K562 (cell line): ENCODE data around the gene CD37. TPM values are rescaled to one million over a fixed set of nuclear protein-coding genes. Genes with fewer than 3 reads are reported as not detected.

ENCODE experiments used
- ATAC-seq: fragments of 200-7000 bp; cut with Tn5 transposase; 3 replicates; pipeline ENCODE4 v1.9.1; 2020; ENCODE audit warnings: moderate library complexity
- BruUV-seq: library from RNA; stranded (reverse); fragments of 400-500 nt; replicated peaks from 2 replicates; lab custom pipeline; 2021; lab: Mats Ljungman, UMichigan
- CTCF ChIA-PET: fragments of 300-600 bp; formaldehyde crosslinking; extraction: SDS; loops from one replicate; lab custom pipeline; 2021; ENCODE audit warnings: low intra/inter-chr PET ratio; lab: Yijun Ruan, JAX
- POLR2A ChIA-PET: fragments of 300-600, 350-650 bp; sonication (Branson Sonifier 250); formaldehyde crosslinking; extraction: SDS; loops from one replicate; lab custom pipeline; 2021; ENCODE audit warnings: antibody characterized with exemption, inconsistent platforms; lab: Yijun Ruan, JAX
- DNase-seq, 4 experiments: peaks; one replicate each; pipeline versions ENCODE4 v3.0.0 to v3.0.0-alpha.2; 2011 to 2018; ENCODE audit warnings: low spot score in 3 of 4, mixed read lengths in 3 of 4; ENCODE audit errors: extremely low read depth in 1 of 4
- FAIRE-seq: peaks from 2 replicates; lab custom pipeline; 2011; peaks lifted over from hg19 to GRCh38; lab: Jason Lieb, UNC
- H2AFZ ChIP-seq: 2 replicates; pipeline ENCODE4 v1.6.0; 2011; ENCODE audit warnings: low read depth, low read length, control low read depth, inconsistent platforms
- H3K27ac ChIP-seq: fragments of 200-600 bp; 3 replicates; pipeline ENCODE4 v1.8.0; 2011; ENCODE audit warnings: low read depth, mild to moderate bottlenecking, control low read depth, inconsistent platforms, low read length, moderate library complexity, mixed read lengths; ENCODE audit errors: extremely low read depth
- H3K27me3 ChIP-seq, 2 experiments: fragments of 300-600 bp in 1 of 2; 2 replicates in 1 of 2; 3 replicates in 1 of 2; pipeline versions ENCODE4 v1.6.0 to v1.8.0; 2011; ENCODE audit warnings: inconsistent platforms in 2 of 2, low read length in 2 of 2, mild to moderate bottlenecking in 1 of 2, mixed read lengths in 1 of 2, moderate library complexity in 1 of 2; ENCODE audit not compliant: control insufficient read depth in 2 of 2, insufficient read depth in 2 of 2
- H3K36me3 ChIP-seq: fragments of 300-600 bp; 3 replicates; pipeline ENCODE4 v1.8.0; 2011; ENCODE audit warnings: mild to moderate bottlenecking, low read length, inconsistent platforms; ENCODE audit not compliant: control insufficient read depth, insufficient read depth
- H3K4me1 ChIP-seq, 2 experiments: fragments of 200-600 bp in 1 of 2; replicated peaks in 1 of 2; 2 replicates in 1 of 2; 3 replicates in 1 of 2; pipeline versions ENCODE4 v1.5.1 to v1.8.0; 2011; ENCODE audit warnings: inconsistent platforms in 2 of 2, low read length in 2 of 2, mild to moderate bottlenecking in 1 of 2, mixed read lengths in 1 of 2, moderate library complexity in 1 of 2; ENCODE audit not compliant: control insufficient read depth in 2 of 2, insufficient read depth in 2 of 2
- H3K4me2 ChIP-seq: 2 replicates; pipeline ENCODE4 v1.6.1; 2011; ENCODE audit warnings: low read length, control low read depth, inconsistent platforms, mixed read lengths; ENCODE audit not compliant: insufficient read depth
- H3K4me3 ChIP-seq: fragments of 200-600 bp; sonication (generic), shearing (Covaris generic); 2 replicates; pipeline ENCODE4 v1.5.1; 2016; ENCODE audit warnings: control low read depth, inconsistent platforms
- H3K79me2 ChIP-seq: fragments of 200-600 bp; 3 replicates; pipeline ENCODE4 v1.8.0; 2011; ENCODE audit warnings: low read length, inconsistent platforms; ENCODE audit not compliant: control insufficient read depth, insufficient read depth
- H3K9ac ChIP-seq, 2 experiments: 2 replicates each; pipeline versions ENCODE4 v1.6.0 to v1.6.1; 2011; ENCODE audit warnings: low read depth in 2 of 2, low read length in 2 of 2, control low read depth in 1 of 2, inconsistent platforms in 1 of 2, mild to moderate bottlenecking in 1 of 2, mixed read lengths in 1 of 2; ENCODE audit not compliant: insufficient read depth in 1 of 2
- H3K9me1 ChIP-seq: one replicate; pipeline ENCODE4 v1.6.0; 2011; ENCODE audit warnings: inconsistent platforms, mild to moderate bottlenecking, low read length, moderate library complexity; ENCODE audit not compliant: control insufficient read depth, insufficient read depth
- H3K9me3 ChIP-seq: replicated peaks from 2 replicates; pipeline ENCODE4 v1.5.1; 2011; ENCODE audit warnings: low read depth, low read length, inconsistent platforms; ENCODE audit not compliant: control insufficient read depth, insufficient read depth
- H4K20me1 ChIP-seq: replicated peaks from 2 replicates; pipeline ENCODE4 v1.6.1; 2011; ENCODE audit warnings: low read length, inconsistent platforms, mixed read lengths; ENCODE audit not compliant: control insufficient read depth, insufficient read depth
- ATF3 ChIP-seq, 2 experiments: fragments of 450-650 bp in 1 of 2; sonication (generic) in 1 of 2; formaldehyde crosslinking in 1 of 2; IDR thresholded peaks in 1 of 2; conservative IDR thresholded peaks in 1 of 2; 2 replicates each; pipeline versions ENCODE4 v1.6.1 to v1.8.1; 2016 to 2023; ENCODE audit warnings: mild to moderate bottlenecking in 2 of 2, moderate library complexity in 2 of 2, inconsistent platforms in 1 of 2, missing genetic modification reagents in 1 of 2
- EHMT2 ChIP-seq: fragments of 450-650 bp; IDR thresholded peaks from 2 replicates; pipeline ENCODE4 v1.6.1; 2018; ENCODE audit warnings: antibody characterized with exemption
- JUN ChIP-seq, 2 experiments: sonication (generic) in 1 of 2; formaldehyde crosslinking in 1 of 2; IDR thresholded peaks; 2 replicates each; pipeline versions ENCODE4 v1.6.1 to v1.8.0; 2012 to 2022; ENCODE audit warnings: borderline replicate concordance in 2 of 2, mild to moderate bottlenecking in 2 of 2, improper control_type of control experiment in 1 of 2, low read depth in 1 of 2, low read length in 1 of 2, missing genetic modification reagents in 1 of 2
- MEF2A ChIP-seq: IDR thresholded peaks from 2 replicates; pipeline ENCODE4 v1.6.1; 2011; ENCODE audit warnings: low read depth, mild to moderate bottlenecking, low read length, moderate library complexity; ENCODE audit not compliant: control insufficient read depth
- MIER1 ChIP-seq: fragments of 450-650 bp; IDR thresholded peaks from 2 replicates; pipeline ENCODE4 v1.6.1; 2016; ENCODE audit warnings: antibody characterized with exemption, mild to moderate bottlenecking, low read depth
- MYC ChIP-seq, 2 experiments: fragments of 250-450 bp in 1 of 2; sonication (Bioruptor Pico) in 1 of 2; IDR thresholded peaks; 2 replicates each; pipeline versions ENCODE4 v1.5.1 to v1.6.1; 2012 to 2021; ENCODE audit warnings: low read depth in 2 of 2, borderline replicate concordance in 1 of 2, improper control_type of control experiment in 1 of 2, low read length in 1 of 2, mild to moderate bottlenecking in 1 of 2, moderate library complexity in 1 of 2
- RAD21 ChIP-seq, 2 experiments: fragments of 250-450 bp in 1 of 2; fragments of 450-650 bp in 1 of 2; sonication (Bioruptor Pico) in 1 of 2; formaldehyde crosslinking in 1 of 2; IDR thresholded peaks in 1 of 2; conservative IDR thresholded peaks in 1 of 2; 2 replicates each; pipeline versions ENCODE4 v1.4.0 to v1.8.0; 2020 to 2022; ENCODE audit warnings: mild to moderate bottlenecking in 2 of 2, moderate library complexity in 1 of 2
- ZBTB17 ChIP-seq: fragments of 450-650 bp; formaldehyde crosslinking; IDR thresholded peaks from 2 replicates; pipeline ENCODE4 v1.4.0; 2020; ENCODE audit warnings: mild to moderate bottlenecking
- ZNF316 ChIP-seq: fragments of 450-650 bp; IDR thresholded peaks from 2 replicates; pipeline ENCODE4 v1.6.1; 2016
- ZNF347 ChIP-seq: fragments of 450-650 bp; formaldehyde crosslinking; IDR thresholded peaks from 2 replicates; pipeline ENCODE4 v1.4.0; 2020; ENCODE audit warnings: low read depth, mild to moderate bottlenecking, moderate library complexity
- ZNF384 ChIP-seq: IDR thresholded peaks from 2 replicates; pipeline ENCODE4 v1.6.1; 2012; ENCODE audit warnings: low read depth, low read length, improper control_type of control experiment
- WGBS: fragments of 100-300 bp; shearing (Covaris generic); methylation state at CpG from one replicate; pipeline ENCODE4 v1.1.6; 2016; ENCODE audit warnings: low coverage, mixed read lengths; ENCODE audit not compliant: insufficient coverage; ENCODE audit errors: missing lambda C conversion rate; 5-methylcytosine and 5-hydroxymethylcytosine counted together
- in situ Hi-C: fragments of 300-500 bp; cut with MboI; formaldehyde crosslinking; loops from 4 replicates; pipeline ENCODE4 v1.15.0; 2018; ENCODE audit warnings: inconsistent platforms, mixed read lengths
- intact Hi-C: fragments of 100-400 bp; cut with micrococcal nuclease; formaldehyde crosslinking; loops from 2 replicates; pipeline ENCODE4 v1.14.2; 2022
- polyA plus RNA-seq, 8 experiments: library from polyadenylated mRNA; depleted of rRNA in 4 of 8; stranded (reverse) in 5 of 8; unstranded in 3 of 8; fragments of >200 nt; fragmentation: Nextera tagmentation in 2 of 8; fragmentation: Illumina TruSeq in 1 of 8; extraction: Ambion mirVana in 2 of 8; extraction: Trizol in 1 of 8; gene quantifications; 2 replicates each; pipeline versions ENCODE4 v1.2.1 to v1.2.3, GENCODE V29; 2011 to 2014; ENCODE audit warnings: inconsistent platforms in 1 of 8, missing spikeins in 1 of 8
- total RNA-seq, 7 experiments: library from RNA; depleted of rRNA in 6 of 7; stranded (reverse); fragments of >200 nt in 6 of 7; fragmentation: Illumina TruSeq in 2 of 7; extraction: Trizol in 2 of 7; gene quantifications; 2 replicates each; pipeline versions ENCODE4 v1.2.1 to v1.2.3, GENCODE V29; 2011 to 2021; ENCODE audit warnings: low replicate concordance in 1 of 7

The CD37 gene
- total and polyA plus RNA-seq, 9 of the 15 experiments (the other 6 are each of a cell fraction or from before 2014, with no cell fraction given) = 2.5 to 19.0 (median 7.4) TPM

- no TSS peak for BruUV-seq
- no peak for FAIRE-seq
- H3K4me3 ChIP-seq = no peak overlapping the region
- peaks cover 5 to 21% of the 10 kb centered on the region in 2 experiments; a peak in 4 of 5 replicates for H3K4me1 ChIP-seq
- WGBS = 65% methylated on average over 3 of the region's 3 CpGs
- H3K27me3 ChIP-seq = no peaks in the 10 kb centered on the region
- no peaks in the 10 kb centered on the region for H3K9me1 ChIP-seq
- TF ChIP-seq EHMT2 (no peak), MYC (IDR thresholded peaks at IDR 0.05; ENCODE audit: low read depth, low read length) (no peak), MYC (CRISPR knock-in tag; IDR thresholded peaks at IDR 0.05; ENCODE audit: borderline replicate concordance, low read depth) (no peak)
- no peak overlapping the region for H2AFZ ChIP-seq
- in situ Hi-C loops = no loop called here
- H4K20me1 ChIP-seq = no peaks in the 10 kb centered on the region
- POLR2A ChIA-PET = interaction anchor here (0.7 kb wide), 2 partner anchors 94 to 1395 kb away, joined by 3 to 4 read pairs; no protein-coding TSS in a partner anchor
- no peak for ATAC-seq
- H3K9ac ChIP-seq = no peak overlapping the region
- 0 out of 3 replicates have a peak, but pooled peaks cover 3% of the 10 kb centered on the region for H3K36me3 ChIP-seq
- intact Hi-C loops = no loop called here
- CTCF ChIA-PET = interaction anchor here (0.6 kb wide), 1 partner anchor 26 kb away, joined by 3 read pairs; no protein-coding TSS in a partner anchor
- H3K4me2 ChIP-seq = no peak overlapping the region
- DNase-seq = no peak
- no peaks in the 10 kb centered on the region for H3K79me2 ChIP-seq
- H3K27ac ChIP-seq = no peak overlapping the region
- no peaks in the 10 kb centered on the region for H3K9me3 ChIP-seq
Observed at GRCh38 chr19:49326165-49326704, 9.0 kb upstream of the CD37 start.

GRCh38 chr19:49327878-49328544 is 7.2 kb upstream of the CD37 start:
- ATAC-seq = peak; percentile 82
- TF ChIP-seq ZNF347 (CRISPR knock-in tag) (no peak), MIER1 (no peak), MEF2A (peak; percentile 94), ZNF316 (0 out of 2 replicates have a peak, but pooled peaks have one; percentile 2), RAD21 (CRISPR knock-in tag; conservative IDR thresholded peaks at IDR 0.05 in 1 of 2, IDR thresholded peaks at IDR 0.05 in 1 of 2) (peak in 1 of 2 experiments; percentile 54; a peak in 2 of 4 replicates), ATF3 (IDR thresholded peaks at IDR 0.05) (peak; percentile 60), ATF3 (CRISPR knock-in tag; conservative IDR thresholded peaks at IDR 0.05) (no peak), JUN (IDR thresholded peaks at IDR 0.05; ENCODE audit: borderline replicate concordance, low read depth, low read length) (no peak), JUN (CRISPR knock-in tag; IDR thresholded peaks at IDR 0.05; ENCODE audit: borderline replicate concordance) (peak; percentile 81; the same call in 1 of the 2 replicates), ZBTB17 (CRISPR knock-in tag) (no peak), ZNF384 (peak; percentile 67; the same call in 1 of the 2 replicates)

More at GRCh38 chr19:49327878-49328544, 7.2 kb upstream of the CD37 start:
- 0 out of 3 replicates have a peak, but pooled peaks cover 3% of the 10 kb centered on the region for H3K36me3 ChIP-seq
- no peaks in the 10 kb centered on the region for H4K20me1 ChIP-seq
- ChIA-PET POLR2A (interaction anchor here (1.0 kb wide), 2 partner anchors 10 to 14 kb away, joined by 3 to 4 read pairs; no protein-coding TSS in a partner anchor), CTCF (interaction anchor here (0.5 kb wide), 1 partner anchor 125 kb away, joined by 3 read pairs; the partner anchor contains the start of gene ALDH16A1)
- 5% methylated on average over 2 of the region's 2 CpGs for WGBS
- peak overlapping the region; percentile 21; the same call in 1 of the 2 replicates for H2AFZ ChIP-seq
- no peaks in the 10 kb centered on the region for H3K27me3 ChIP-seq
- H3K9me3 ChIP-seq = no peaks in the 10 kb centered on the region
- peak; percentile 85 for FAIRE-seq
- no peak overlapping the region for H3K4me2 ChIP-seq
- peaks cover 5 to 21% of the 10 kb centered on the region in 2 experiments; a peak in 4 of 5 replicates for H3K4me1 ChIP-seq
- H3K4me3 ChIP-seq = no peak overlapping the region
- H3K79me2 ChIP-seq = no peaks in the 10 kb centered on the region
- no peak overlapping the region for H3K27ac ChIP-seq
- H3K9me1 ChIP-seq = no peaks in the 10 kb centered on the region
- no TSS peak for BruUV-seq
- peak; percentile 48 to 64 (median 56) for DNase-seq
- no peak overlapping the region; a peak in 1 of 4 replicates for H3K9ac ChIP-seq
- intact Hi-C loops = no loop called here
- in situ Hi-C loops = no loop called here
